ENCODE measurements around the gene GSTM4. TPM values are rescaled to one million over a fixed set of nuclear protein-coding genes. Genes with fewer than 3 reads are reported as not detected.

GSTM4 gene
- total RNA-seq, 1 experiment from 2014 or later = 38.8 TPM

GRCh38 chr1:109630081-109630897, 25.6 kb upstream of the GSTM4 start:
- Histone ChIP-seq H3K4me2 (no peak overlapping the region), H3K9me3 (ENCODE audit: insufficient read depth, low read depth) (no peaks in the 10 kb centered on the region), H3K79me2 (ENCODE audit: low read depth) (no peaks in the 10 kb centered on the region), H3K27me3 (ENCODE audit: insufficient read depth, low read depth) (no peaks in the 10 kb centered on the region), H3K36me3 (ENCODE audit: low read depth) (peaks cover 30% of the 10 kb centered on the region), H3F3A (ENCODE audit: insufficient read depth, low read depth) (peaks cover 16% of the 10 kb centered on the region; the same call in 1 of the 2 replicates), H3K4me1 (replicated peaks; ENCODE audit: insufficient read depth) (no peaks in the 10 kb centered on the region), H3K4me3 (no peak overlapping the region), H3K27ac (no peak overlapping the region), H4K20me1 (ENCODE audit: insufficient read depth) (0 out of 2 replicates have a peak, but pooled peaks cover 3% of the 10 kb centered on the region), H3K9me2 (ENCODE audit: insufficient read depth) (no peaks in the 10 kb centered on the region), H2AFZ (no peak overlapping the region)
- no TSS peak for BruUV-seq (replicated peaks)
- intact Hi-C loops (cut with micrococcal nuclease; ENCODE audit: unreplicated experiment) = no loop called here
- CTCF ChIA-PET = interaction anchor here (0.6 to 1.4 kb wide), 4 partner anchors 13 to 88 kb away, joined by 3 to 10 read pairs (median 7); partner anchors contain the start of gene GNAI3
- POLR2A ChIA-PET (ENCODE audit: unreplicated experiment) = no interaction called here
- no peak for TF ChIP-seq EZH2 (IDR thresholded peaks at IDR 0.05; ENCODE audit: low read depth)
- peak; percentile 43 for TF ChIP-seq CTCF (conservative IDR thresholded peaks at IDR 0.05)
- DNase-seq = peak in 1 of 2 experiments; percentile 30

GRCh38 chr1:109630898-109631512, 24.9 kb upstream of the GSTM4 start:
- Histone ChIP-seq H3K9me2 (ENCODE audit: insufficient read depth) (no peaks in the 10 kb centered on the region), H2AFZ (no peak overlapping the region), H3K27ac (no peak overlapping the region), H3K79me2 (ENCODE audit: low read depth) (no peaks in the 10 kb centered on the region), H3F3A (ENCODE audit: insufficient read depth, low read depth) (peaks cover 22% of the 10 kb centered on the region; the same call in 1 of the 2 replicates), H3K4me1 (replicated peaks; ENCODE audit: insufficient read depth) (peaks cover 7% of the 10 kb centered on the region), H3K27me3 (ENCODE audit: insufficient read depth, low read depth) (no peaks in the 10 kb centered on the region), H3K36me3 (ENCODE audit: low read depth) (peaks cover 30% of the 10 kb centered on the region), H3K4me2 (no peak overlapping the region), H3K4me3 (no peak overlapping the region), H3K9me3 (ENCODE audit: insufficient read depth, low read depth) (no peaks in the 10 kb centered on the region), H4K20me1 (ENCODE audit: insufficient read depth) (no peaks in the 10 kb centered on the region)
- ChIA-PET CTCF (interaction anchor here (1.3 to 1.4 kb wide), 3 partner anchors 14 to 85 kb away, joined by 3 to 10 read pairs (median 7); partner anchors contain the start of gene GNAI3), POLR2A (ENCODE audit: unreplicated experiment) (no interaction called here)
- BruUV-seq (replicated peaks) = no TSS peak
- intact Hi-C loops (cut with micrococcal nuclease; ENCODE audit: unreplicated experiment) = no loop called here
- peak in 1 of 2 experiments; percentile 9 for DNase-seq
- TF ChIP-seq CTCF (conservative IDR thresholded peaks at IDR 0.05) (no peak), EZH2 (IDR thresholded peaks at IDR 0.05; ENCODE audit: low read depth) (no peak)

GRCh38 chr1:109631513-109632505, 24.1 kb upstream of the GSTM4 start:
- TF ChIP-seq CTCF (conservative IDR thresholded peaks at IDR 0.05) (no peak), EZH2 (IDR thresholded peaks at IDR 0.05; ENCODE audit: low read depth) (no peak)
- H3F3A ChIP-seq (ENCODE audit: insufficient read depth, low read depth) = peaks cover 23% of the 10 kb centered on the region; the same call in 1 of the 2 replicates
- no peak overlapping the region for H3K4me3 ChIP-seq
- peaks cover 24% of the 10 kb centered on the region for H3K36me3 ChIP-seq (ENCODE audit: low read depth)
- H4K20me1 ChIP-seq (ENCODE audit: insufficient read depth) = no peaks in the 10 kb centered on the region
- no peak overlapping the region for H2AFZ ChIP-seq
- no peaks in the 10 kb centered on the region for H3K79me2 ChIP-seq (ENCODE audit: low read depth)
- H3K9me3 ChIP-seq (ENCODE audit: insufficient read depth, low read depth) = no peaks in the 10 kb centered on the region
- CTCF ChIA-PET = no interaction called here
- intact Hi-C loops (cut with micrococcal nuclease; ENCODE audit: unreplicated experiment) = no loop called here
- no peak overlapping the region for H3K27ac ChIP-seq
- peaks cover 15% of the 10 kb centered on the region for H3K4me1 ChIP-seq (replicated peaks; ENCODE audit: insufficient read depth)
- POLR2A ChIA-PET (ENCODE audit: unreplicated experiment) = no interaction called here
- peak in 1 of 2 experiments; percentile 9 for DNase-seq
- no peak overlapping the region for H3K4me2 ChIP-seq
- H3K27me3 ChIP-seq (ENCODE audit: insufficient read depth, low read depth) = no peaks in the 10 kb centered on the region
- no TSS peak for BruUV-seq (replicated peaks)
- H3K9me2 ChIP-seq (ENCODE audit: insufficient read depth) = no peaks in the 10 kb centered on the region

All from PC-9 (cell line).